ENCODE data around the gene HIF3A. TPM values are rescaled to one million over a fixed set of nuclear protein-coding genes. Genes with fewer than 3 reads are reported as not detected.
A peak's percentile ranks its signal among the peaks of the same experiment; 100 is the strongest.
"Not testable (repeated sequence)": the region's sequence is repeated elsewhere in the genome, so short reads cannot be mapped to it uniquely, and the experiment has no call there.

HIF3A gene
- total RNA-seq, 3 donors from 2014 or later, result 4.9 to 96.1 (median 19.0) TPM

GRCh38 chr19:46369817-46370216 is 73.0 kb downstream of the HIF3A start:
- Histone ChIP-seq H3K36me3 (ENCODE audit: low read depth) (no peaks in the 10 kb centered on the region), H3K4me3 (no peak overlapping the region), H3K9me3 (no peaks in the 10 kb centered on the region), H3K4me1 (ENCODE audit: low read depth) (peaks cover 18% of the 10 kb centered on the region)
- intact Hi-C loops (cut with DNase I, micrococcal nuclease), result no loop called here
- DNase-seq (no peak), ATAC-seq (no peak)
- TF ChIP-seq, protein P1, sequence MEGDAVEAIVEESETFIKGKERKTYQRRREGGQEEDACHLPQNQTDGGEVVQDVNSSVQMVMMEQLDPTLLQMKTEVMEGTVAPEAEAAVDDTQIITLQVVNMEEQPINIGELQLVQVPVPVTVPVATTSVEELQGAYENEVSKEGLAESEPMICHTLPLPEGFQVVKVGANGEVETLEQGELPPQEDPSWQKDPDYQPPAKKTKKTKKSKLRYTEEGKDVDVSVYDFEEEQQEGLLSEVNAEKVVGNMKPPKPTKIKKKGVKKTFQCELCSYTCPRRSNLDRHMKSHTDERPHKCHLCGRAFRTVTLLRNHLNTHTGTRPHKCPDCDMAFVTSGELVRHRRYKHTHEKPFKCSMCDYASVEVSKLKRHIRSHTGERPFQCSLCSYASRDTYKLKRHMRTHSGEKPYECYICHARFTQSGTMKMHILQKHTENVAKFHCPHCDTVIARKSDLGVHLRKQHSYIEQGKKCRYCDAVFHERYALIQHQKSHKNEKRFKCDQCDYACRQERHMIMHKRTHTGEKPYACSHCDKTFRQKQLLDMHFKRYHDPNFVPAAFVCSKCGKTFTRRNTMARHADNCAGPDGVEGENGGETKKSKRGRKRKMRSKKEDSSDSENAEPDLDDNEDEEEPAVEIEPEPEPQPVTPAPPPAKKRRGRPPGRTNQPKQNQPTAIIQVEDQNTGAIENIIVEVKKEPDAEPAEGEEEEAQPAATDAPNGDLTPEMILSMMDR (IDR thresholded peaks at IDR 0.05), result no peak

- Histone ChIP-seq H3K36me3 (ENCODE audit: low read depth) (no peaks in the 10 kb centered on the region), H3K9me3 (no peaks in the 10 kb centered on the region)
Observed at GRCh38 chr19:46371371-46371901, 74.6 kb downstream of the HIF3A start.

DNA sequence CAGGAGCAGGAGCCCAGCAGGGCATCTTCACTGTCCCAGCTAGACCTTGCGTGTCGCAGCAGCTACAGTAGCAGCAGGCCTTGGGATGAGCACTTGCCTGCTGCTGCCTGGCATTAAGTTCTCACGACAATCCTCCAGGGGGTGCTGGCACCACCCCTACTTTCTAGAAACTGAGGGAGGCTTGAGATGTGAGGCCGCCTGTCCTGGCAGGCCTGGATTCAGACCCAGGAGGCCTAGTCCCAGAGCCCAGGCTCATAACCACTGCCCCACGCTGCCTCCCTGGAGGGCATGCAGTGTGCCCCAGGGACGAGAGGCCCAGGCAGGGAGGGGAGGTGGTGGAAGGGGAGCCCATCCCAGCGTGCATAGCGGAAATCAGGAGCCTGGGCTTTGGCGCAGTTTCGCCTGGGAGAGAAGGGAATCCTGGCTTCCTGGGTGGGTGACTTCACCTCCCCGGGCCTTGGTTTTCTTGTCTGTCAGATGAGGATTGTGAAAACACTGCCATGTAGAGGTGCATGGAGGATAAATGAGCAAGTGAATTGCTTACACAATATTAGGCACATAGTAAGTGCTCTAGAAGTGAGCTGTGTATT is 76.2 kb downstream of the HIF3A start:
- peaks cover 18% of the 10 kb centered on the region for H3K4me1 ChIP-seq (ENCODE audit: low read depth)
- no peak overlapping the region for H3K4me3 ChIP-seq
- DNase-seq (no peak), ATAC-seq (no peak)
- TF ChIP-seq, protein P1 (IDR thresholded peaks at IDR 0.05), result no peak
- intact Hi-C loops (cut with DNase I, micrococcal nuclease), result no loop called here
- no peaks in the 10 kb centered on the region for H3K9me3 ChIP-seq
- no peaks in the 10 kb centered on the region for H3K36me3 ChIP-seq (ENCODE audit: low read depth)

More at GRCh38 chr19:46371371-46371901, 74.6 kb downstream of the HIF3A start:
- H3K4me1 ChIP-seq (ENCODE audit: low read depth), result peaks cover 18% of the 10 kb centered on the region
- TF ChIP-seq, protein P1 (IDR thresholded peaks at IDR 0.05), result no peak
- ATAC-seq (no peak), DNase-seq (no peak)
- H3K4me3 ChIP-seq, result no peak overlapping the region
- intact Hi-C loops (cut with DNase I, micrococcal nuclease), result no loop called here

DNA sequence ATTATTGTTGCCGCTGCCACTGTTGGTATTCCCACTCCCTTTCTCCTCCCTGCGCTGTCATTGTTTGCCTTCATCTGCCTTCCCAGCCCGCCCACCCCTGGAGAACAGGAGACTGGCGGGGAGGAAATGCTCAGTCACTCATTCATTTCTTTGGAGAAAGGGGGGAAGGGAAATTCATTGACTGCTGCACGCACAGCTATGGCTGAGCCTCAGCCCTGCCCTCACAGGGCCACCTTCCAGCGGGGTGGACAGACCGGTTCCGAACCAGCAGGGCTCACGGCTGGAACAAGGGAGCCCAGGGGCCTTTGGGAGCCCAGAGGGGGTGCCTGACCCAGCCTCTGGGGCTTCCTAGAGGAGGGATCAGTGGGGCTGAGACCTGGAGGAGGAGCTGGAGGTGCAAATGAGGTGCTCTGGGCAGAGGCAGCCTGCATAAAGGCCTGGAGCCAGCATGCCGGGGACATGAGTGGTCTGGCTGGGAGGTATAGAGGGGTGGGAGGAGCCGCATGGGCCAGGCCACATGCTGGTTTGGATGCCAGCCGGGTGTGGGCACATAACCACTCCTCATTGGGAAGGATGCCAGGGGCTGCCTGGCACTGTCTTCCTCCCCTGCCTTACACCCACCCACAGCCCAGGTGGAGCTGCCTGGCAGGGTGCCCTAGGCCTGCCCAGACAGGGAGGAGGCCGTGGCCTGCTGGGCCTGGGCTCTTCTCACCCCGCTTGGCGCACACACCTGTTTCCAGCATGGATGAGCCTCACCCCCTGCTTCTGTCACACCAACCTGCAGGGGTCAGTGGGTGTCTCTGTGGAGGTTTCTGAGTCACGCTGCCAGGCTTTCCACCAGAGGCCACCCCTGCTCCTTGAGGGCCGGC is 76.9 kb downstream of the HIF3A start:
- ATAC-seq (peak; percentile 93), DNase-seq (peak; percentile 93 to 98 (median 96))
- Histone ChIP-seq H3K9me3 (no peaks in the 10 kb centered on the region), H3K4me1 (ENCODE audit: low read depth) (peaks cover 19% of the 10 kb centered on the region), H3K4me3 (no peak overlapping the region), H3K36me3 (ENCODE audit: low read depth) (no peaks in the 10 kb centered on the region)
- TF ChIP-seq, protein P1 (IDR thresholded peaks at IDR 0.05), result no peak
- intact Hi-C loops (cut with DNase I, micrococcal nuclease), result no loop called here

GRCh38 chr19:46374536-46375475 is 78.0 kb downstream of the HIF3A start:
- TF ChIP-seq, protein P1 (IDR thresholded peaks at IDR 0.05), result no peak
- intact Hi-C loops (cut with DNase I, micrococcal nuclease), result no loop called here
- no peak for ATAC-seq
- Histone ChIP-seq H3K9me3 (no peaks in the 10 kb centered on the region), H3K4me1 (ENCODE audit: low read depth) (peaks cover 21% of the 10 kb centered on the region), H3K4me3 (no peak overlapping the region), H3K36me3 (ENCODE audit: low read depth) (no peaks in the 10 kb centered on the region)
- DNase-seq, result no peak

- DNase-seq; H3K36me3 ChIP-seq (ENCODE audit: low read depth); H3K9me3 ChIP-seq; H3K4me3 ChIP-seq; ATAC-seq; intact Hi-C loops (cut with DNase I, micrococcal nuclease): not testable (repeated sequence)
- peaks cover 21% of the 10 kb centered on the region for H3K4me1 ChIP-seq (ENCODE audit: low read depth)
Observed at GRCh38 chr19:46375476-46376067, 78.7 kb downstream of the HIF3A start.

Measured in mucosa of descending colon (tissue), 3 donors.